ENCODE data around the gene SYNE1.

DNA sequence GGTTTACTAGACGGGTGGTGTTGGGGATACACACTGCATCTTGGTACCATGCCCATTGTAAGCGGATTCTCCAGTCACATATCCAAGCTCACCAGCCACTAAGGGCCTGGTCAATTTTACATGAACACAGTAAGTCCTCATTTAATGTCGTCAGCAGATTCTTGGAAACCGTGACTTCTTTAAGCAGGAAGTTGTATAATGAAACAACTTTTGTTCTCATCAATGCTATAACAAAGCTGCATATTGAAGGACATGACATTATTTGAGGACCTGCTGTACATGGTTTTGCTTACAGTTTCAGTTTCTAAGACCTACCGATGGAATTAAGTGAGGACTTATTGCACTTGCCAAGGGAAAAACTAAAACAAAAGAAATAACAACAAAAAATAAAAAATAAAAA lies 295.6 kb downstream of the SYNE1 start:
- TF ChIP-seq EZH2phosphoT487 (IDR thresholded peaks at IDR 0.05; ENCODE audit: low read depth, severe bottlenecking, unreplicated experiment) (no peak), CTCF (IDR thresholded peaks at IDR 0.05; ENCODE audit: poor library complexity) (no peak)
